K562 treated with DMSO at 1 percent for 24 hours (cell line): Measurements from ENCODE around the gene SEZ6. TPM values are rescaled to one million over a fixed set of nuclear protein-coding genes. Genes with fewer than 3 reads are reported as not detected.

Source experiments
- total RNA-seq: library from RNA; unstranded; fragments of 300-600 nt; gene quantifications from 2 replicates; pipeline ENCODE4 v1.2.3, GENCODE V29; 2022; ENCODE audit warnings: low read depth; ENCODE audit not compliant: insufficient read depth

The SEZ6 gene
- total RNA-seq = not detected in 2 replicates

DNA sequence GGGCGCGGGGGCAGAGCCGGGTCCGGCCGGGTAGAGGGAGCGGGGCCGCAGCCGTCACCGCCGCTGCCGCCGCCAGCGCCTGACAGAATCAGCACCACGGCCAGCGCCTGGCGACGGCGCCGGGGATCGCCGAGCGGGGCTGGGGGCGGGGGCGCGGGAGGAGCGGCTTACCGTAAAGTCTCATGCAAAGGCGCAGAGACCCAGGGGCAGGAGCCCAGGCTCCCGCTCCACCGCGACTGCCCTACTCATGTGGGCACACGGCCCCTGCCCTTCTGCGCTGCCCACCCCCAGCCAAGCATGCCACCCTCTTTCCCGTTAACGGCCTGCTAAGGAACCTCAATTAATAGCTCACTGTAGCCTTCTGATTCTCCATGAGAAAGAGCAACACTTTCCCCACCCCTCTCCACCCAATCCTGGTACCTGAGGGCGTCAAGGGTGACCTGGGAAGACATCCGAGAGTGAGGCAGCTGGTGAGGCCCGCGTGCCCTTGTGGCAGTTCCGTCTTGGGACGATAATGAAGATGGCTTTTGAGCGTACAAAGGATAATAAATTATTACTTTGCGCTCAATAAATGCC, at the start of gene SEZ6:
Gene SEZ6, minus strand, starts transcription at position 98 of the 576 bp plus-strand sequence. CDS start 164 bp downstream, outside the sequence.

GRCh38 chr17:29042679-29043538, 37.1 kb upstream of the SEZ6 start, which contains the start of gene PIPOX:
Gene PIPOX, plus strand, starts transcription at chr17:29043141. Its CDS starts 85 bp downstream, at chr17:29043226.

DNA sequence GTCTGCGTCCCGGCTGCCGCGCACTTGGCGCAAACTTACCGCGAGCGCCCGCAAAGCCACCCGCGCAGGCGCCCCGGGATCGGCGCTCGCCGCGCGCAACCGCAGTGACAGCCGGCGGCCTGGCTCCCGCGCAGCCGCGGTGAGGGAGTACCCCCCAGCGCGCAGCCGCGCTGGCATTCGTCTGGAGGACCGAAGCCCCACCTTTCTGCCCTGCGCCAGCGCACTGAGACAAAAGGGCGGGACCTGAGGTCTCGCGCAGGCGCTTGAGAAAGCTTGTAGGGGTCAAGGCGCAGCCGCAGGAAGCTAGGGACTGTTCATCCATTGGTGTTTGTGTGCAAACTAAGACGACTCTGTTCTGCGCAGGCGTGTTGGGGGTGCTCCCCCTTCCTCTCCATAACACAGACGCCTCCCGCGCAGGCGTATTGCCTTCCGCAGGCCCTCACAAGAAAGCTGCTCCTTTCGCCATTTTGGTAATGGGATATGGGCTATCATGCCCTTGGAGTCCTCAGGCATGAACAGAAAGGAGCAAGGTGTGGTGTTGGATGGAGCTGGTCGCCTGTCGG, 54.3 kb downstream of the SEZ6 start, which contains the start of gene PHF12:
Gene PHF12, minus strand, starts transcription at position 91 of the 563 bp plus-strand sequence. CDS start 558 bp downstream, outside the sequence.

Other genes starting within 250 kb of the SEZ6 start
- gene FAM222B, start 163.2 kb downstream of the SEZ6 start, total RNA-seq = 32.5 and 34.7 TPM in 2 replicates
- gene ERAL1, start 151.0 kb downstream of the SEZ6 start, total RNA-seq = 115 and 126 TPM in 2 replicates
- 224 and 238 TPM in 2 replicates for gene FLOT2, start 108.3 kb downstream of the SEZ6 start, total RNA-seq
- gene DHRS13, start 103.0 kb downstream of the SEZ6 start, total RNA-seq = 46.9 and 47.0 TPM in 2 replicates
- 27.8 and 30.4 TPM in 2 replicates for gene PHF12, start 54.5 kb downstream of the SEZ6 start, total RNA-seq
- 0.98 and 1.6 TPM in 2 replicates for gene PIPOX, start 37.1 kb upstream of the SEZ6 start, total RNA-seq
- gene MYO18A, start 174.4 kb upstream of the SEZ6 start, total RNA-seq = 44.5 and 45.6 TPM in 2 replicates
- gene CRYBA1, start 240.8 kb upstream of the SEZ6 start, total RNA-seq = not detected in 2 replicates